Raji (cell line): ENCODE measurements around the gene AIMP1.

Experiments used
- POLR2A ChIP-seq: IDR thresholded peaks from 2 replicates; pipeline ENCODE4 v1.6.1; 2011; ENCODE audit warnings: low read depth, low read length, control low read depth; ENCODE audit not compliant: insufficient read depth

AIMP1 gene

GRCh38 chr4:106333186-106333585 lies 16.8 kb downstream of the AIMP1 start:
- no peak for TF ChIP-seq POLR2A

DNA sequence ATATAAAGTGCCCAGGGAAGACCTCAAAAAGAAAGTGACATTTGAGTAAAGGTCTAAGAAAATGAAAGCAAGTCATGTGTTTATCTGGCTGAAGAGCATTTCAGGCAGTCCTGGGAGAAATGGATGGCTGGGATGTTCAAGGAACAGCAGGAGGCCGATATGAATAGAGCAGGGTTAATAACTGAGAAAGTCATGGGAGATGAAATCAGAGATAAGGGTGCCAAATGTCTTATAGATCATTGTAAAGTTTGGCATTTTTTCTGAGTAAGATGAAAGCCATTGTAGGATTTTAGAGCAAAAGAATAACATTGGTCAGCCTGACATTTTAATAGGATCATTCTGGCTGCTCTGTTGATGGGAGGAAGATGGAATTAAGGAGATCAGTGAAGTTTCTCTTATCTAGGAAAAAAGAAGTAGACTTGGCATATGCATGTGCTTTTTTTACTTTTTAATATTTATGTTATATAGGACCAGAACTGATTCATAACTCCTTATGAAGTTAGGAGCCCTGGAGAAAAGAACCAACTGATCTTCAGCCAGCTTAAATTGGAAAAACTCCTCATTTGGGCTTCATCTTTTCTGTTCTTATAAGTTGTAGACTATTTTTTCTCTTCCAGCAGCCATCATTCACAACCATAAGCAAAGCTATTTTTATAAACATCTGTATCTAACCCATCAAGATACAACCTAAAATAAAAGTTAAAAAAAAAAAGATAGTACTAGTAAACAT lies 18.6 kb downstream of the AIMP1 start:
- no peak for TF ChIP-seq POLR2A

DNA sequence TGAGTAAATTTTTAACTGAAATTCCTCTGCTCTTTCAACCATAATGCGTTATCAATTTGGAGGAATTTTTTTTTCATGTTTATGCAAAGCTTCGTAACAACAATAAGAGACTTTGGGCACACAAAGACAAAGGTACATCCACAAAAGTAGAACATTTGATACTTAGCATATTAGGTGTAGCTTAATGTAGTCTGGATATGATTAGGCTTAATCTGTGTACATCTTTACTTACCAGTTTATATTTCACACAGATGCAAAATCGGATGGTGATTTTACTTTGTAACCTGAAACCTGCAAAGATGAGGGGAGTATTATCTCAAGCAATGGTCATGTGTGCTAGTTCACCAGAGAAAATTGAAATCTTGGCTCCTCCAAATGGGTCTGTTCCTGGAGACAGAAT lies 20.3 kb downstream of the AIMP1 start:
- TF ChIP-seq POLR2A, result no peak

- no peak for TF ChIP-seq POLR2A
These were observed 21.6 kb downstream of the AIMP1 start for GRCh38 chr4:106337916-106338315.

DNA sequence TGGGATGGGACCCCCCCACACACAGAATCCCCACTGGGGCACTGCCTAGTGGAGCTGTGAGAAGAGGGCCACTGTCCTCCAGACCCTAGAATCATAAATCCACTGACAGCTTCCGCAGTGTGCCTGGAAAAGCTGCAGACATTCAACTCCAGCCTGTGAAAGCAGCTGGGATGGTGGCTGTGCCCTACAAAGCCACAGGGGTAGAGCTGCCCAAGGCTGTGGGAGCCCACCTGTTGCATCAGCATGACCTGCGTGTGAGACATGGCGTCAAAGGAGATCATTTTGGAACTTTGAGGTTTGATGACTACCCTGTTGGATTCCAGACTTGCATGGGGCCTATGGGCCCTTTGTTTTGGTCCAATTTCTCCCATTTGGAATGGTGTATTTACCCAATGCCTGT lies 22.3 kb downstream of the AIMP1 start:
- TF ChIP-seq POLR2A, result no peak

- no peak for TF ChIP-seq POLR2A
These were observed 23.1 kb downstream of the AIMP1 start for GRCh38 chr4:106339431-106339830.

- no peak for TF ChIP-seq POLR2A
These were observed 24.4 kb downstream of the AIMP1 start for GRCh38 chr4:106340774-106341173.

DNA sequence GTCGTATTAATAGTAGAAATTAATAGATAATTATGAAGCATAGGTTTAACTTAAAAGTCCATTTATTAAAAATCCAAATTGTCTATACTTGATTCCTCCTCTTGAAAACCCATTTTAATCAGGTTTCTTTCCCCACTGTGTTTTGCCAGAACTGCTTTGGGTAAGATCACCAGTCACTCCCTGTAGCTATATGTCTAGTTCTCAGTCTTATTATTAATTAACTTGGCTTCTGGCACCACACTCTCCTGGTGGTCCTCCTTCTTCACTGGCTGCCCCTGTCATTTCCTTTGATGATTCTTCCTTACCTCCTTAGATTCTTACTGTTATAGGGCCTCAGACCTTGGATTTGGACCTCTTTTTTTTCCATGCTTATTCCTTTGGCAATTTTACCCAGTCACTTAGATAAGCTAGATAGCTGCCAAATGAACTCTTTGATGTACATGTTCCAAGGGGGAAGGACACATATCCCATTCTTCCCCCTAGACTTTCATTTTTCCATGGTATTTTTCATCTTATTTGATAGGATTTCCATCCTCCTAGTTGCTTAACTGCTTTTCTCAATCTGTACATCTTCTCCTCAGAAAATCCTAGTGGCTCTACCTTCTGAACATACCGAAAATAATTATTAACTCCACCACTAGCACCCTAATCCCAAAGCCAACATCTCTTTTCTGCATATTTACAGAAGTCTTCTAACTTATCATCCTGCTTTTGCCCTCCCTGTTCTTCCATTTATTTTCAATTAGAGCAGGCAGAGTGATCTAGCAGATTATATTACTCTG lies 27.7 kb downstream of the AIMP1 start:
- TF ChIP-seq POLR2A, result no peak

GRCh38 chr4:106344647-106344970 lies 28.3 kb downstream of the AIMP1 start:
- TF ChIP-seq POLR2A, result no peak

- no peak for TF ChIP-seq POLR2A
These were observed 30.8 kb downstream of the AIMP1 start for GRCh38 chr4:106347167-106347566.

DNA sequence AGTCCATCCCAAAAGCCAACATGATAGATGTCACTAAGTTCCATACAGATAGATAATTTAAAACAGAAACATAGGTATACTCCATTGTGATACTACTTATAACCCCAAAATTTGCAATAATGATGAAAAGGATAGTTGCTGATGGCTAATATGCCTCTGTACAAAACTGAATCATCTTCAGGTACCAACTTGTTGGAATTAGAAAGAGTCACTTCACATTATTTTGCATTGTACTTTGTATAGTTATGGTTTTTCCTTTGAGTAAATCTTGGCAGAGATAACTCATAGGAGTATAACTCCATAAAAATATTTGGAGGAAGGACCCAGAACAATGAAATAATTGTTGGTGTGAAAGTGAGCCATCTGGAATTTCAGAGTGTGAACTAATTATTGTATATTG lies 34.7 kb downstream of the AIMP1 start:
- TF ChIP-seq POLR2A, result no peak

GRCh38 chr4:106353786-106354185 lies 37.4 kb downstream of the AIMP1 start:
- TF ChIP-seq POLR2A, result no peak

GRCh38 chr4:106355193-106355592 lies 38.8 kb downstream of the AIMP1 start:
- TF ChIP-seq POLR2A, result no peak

GRCh38 chr4:106358899-106359298 lies 42.5 kb downstream of the AIMP1 start:
- no peak for TF ChIP-seq POLR2A

- TF ChIP-seq POLR2A, result no peak
These were observed 45.9 kb downstream of the AIMP1 start for GRCh38 chr4:106362086-106362825.

GRCh38 chr4:106364282-106364681 lies 47.9 kb downstream of the AIMP1 start:
- TF ChIP-seq POLR2A, result no peak
